ENCODE data around the gene PSKH1.
A peak's percentile ranks its signal among the peaks of the same experiment; 100 is the strongest.

The PSKH1 gene

GRCh38 chr16:67864594-67864993 is 28.5 kb upstream of the PSKH1 start:
- Histone ChIP-seq H3K27ac (ENCODE audit: extremely low read depth, low read depth, low read length) (no peak overlapping the region), H3K9me3 (ENCODE audit: control insufficient read depth, insufficient read depth, low read depth, low read length) (no peaks in the 10 kb centered on the region), H3K4me3 (ENCODE audit: low read depth, low read length) (no peak overlapping the region), H3K4me1 (ENCODE audit: control insufficient read depth, insufficient read depth, low read length) (peaks cover 3% of the 10 kb centered on the region; the same call in 1 of the 2 replicates), H3K36me3 (ENCODE audit: control insufficient read depth in 2 of 2, insufficient read depth in 1 of 2, low read length in 2 of 2) (peaks cover 28 to 95% of the 10 kb centered on the region in 2 experiments; a peak in 2 of 3 replicates)
- CTCF ChIA-PET: interaction anchor here (1.0 to 1.7 kb wide), 4 partner anchors 44 to 55 kb away, joined by 3 to 7 read pairs (median 4); no protein-coding TSS in a partner anchor
- POLR2A ChIA-PET: no interaction called here
- TF ChIP-seq ZNF2 (tag by site-specific recombination; IDR thresholded peaks at IDR 0.05) (no peak), TCF7L2 (IDR thresholded peaks at IDR 0.05; ENCODE audit: borderline replicate concordance, low read depth, low read length) (no peak), EGR2 (tag by site-specific recombination; IDR thresholded peaks at IDR 0.05; ENCODE audit: low read depth) (no peak), ZNF324 (tag by site-specific recombination; IDR thresholded peaks at IDR 0.05) (no peak), GLIS1 (tag by site-specific recombination; IDR thresholded peaks at IDR 0.05) (no peak), ZNF473 (tag by site-specific recombination; IDR thresholded peaks at IDR 0.05) (no peak), ZNF354C (tag by site-specific recombination; IDR thresholded peaks at IDR 0.05; ENCODE audit: borderline replicate concordance, low read depth) (no peak), ZNF274 (IDR thresholded peaks at IDR 0.05; ENCODE audit: low read length) (no peak), ZNF274 (tag by site-specific recombination; IDR thresholded peaks at IDR 0.05; ENCODE audit: borderline replicate concordance) (no peak), ZNF777 (tag by site-specific recombination; IDR thresholded peaks at IDR 0.05; ENCODE audit: borderline replicate concordance) (no peak), ZNF169 (tag by site-specific recombination; IDR thresholded peaks at IDR 0.05) (no peak), ZNF76 (tag by site-specific recombination; IDR thresholded peaks at IDR 0.05; ENCODE audit: borderline replicate concordance, low read depth) (no peak)
- TF ChIP-seq, protein P1, sequence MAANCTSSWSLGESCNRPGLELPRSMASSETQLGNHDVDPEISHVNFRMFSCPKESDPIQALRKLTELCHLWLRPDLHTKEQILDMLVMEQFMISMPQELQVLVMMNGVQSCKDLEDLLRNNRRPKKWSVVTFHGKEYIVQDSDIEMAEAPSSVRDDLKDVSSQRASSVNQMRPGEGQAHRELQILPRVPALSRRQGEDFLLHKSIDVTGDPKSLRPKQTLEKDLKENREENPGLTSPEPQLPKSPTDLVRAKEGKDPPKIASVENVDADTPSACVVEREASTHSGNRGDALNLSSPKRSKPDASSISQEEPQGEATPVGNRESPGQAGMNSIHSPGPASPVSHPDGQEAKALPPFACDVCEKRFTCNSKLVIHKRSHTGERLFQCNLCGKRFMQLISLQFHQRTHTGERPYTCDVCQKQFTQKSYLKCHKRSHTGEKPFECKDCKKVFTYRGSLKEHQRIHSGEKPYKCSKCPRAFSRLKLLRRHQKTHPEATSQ (tag by site-specific recombination; IDR thresholded peaks at IDR 0.05): no peak

DNA sequence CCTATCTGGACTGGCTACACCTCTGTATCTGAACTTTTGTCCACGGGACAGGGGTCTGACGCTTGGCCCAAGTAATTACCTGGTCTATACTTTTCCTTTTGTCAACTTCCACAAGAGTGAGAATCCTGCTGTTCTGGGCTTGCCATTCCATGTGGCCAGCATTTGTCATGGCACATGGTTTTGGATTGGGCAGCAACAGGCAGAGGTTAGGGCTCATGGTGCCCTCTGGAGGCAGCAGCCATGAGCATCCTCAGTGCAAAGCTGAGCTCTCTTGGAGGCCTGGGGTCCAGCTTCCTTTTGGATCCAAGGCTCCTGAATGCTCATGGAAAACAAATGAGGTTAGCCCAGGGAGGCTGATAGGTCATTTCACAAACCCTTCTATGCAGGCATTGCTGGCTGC is 27.7 kb upstream of the PSKH1 start:
- H3K4me1 ChIP-seq (ENCODE audit: control insufficient read depth, insufficient read depth, low read length): peaks cover 3% of the 10 kb centered on the region; the same call in 1 of the 2 replicates
- no peak overlapping the region for H3K27ac ChIP-seq (ENCODE audit: extremely low read depth, low read depth, low read length)
- peaks cover 28 to 98% of the 10 kb centered on the region in 2 experiments for H3K36me3 ChIP-seq (ENCODE audit: control insufficient read depth in 2 of 2, insufficient read depth in 1 of 2, low read length in 2 of 2)
- H3K9me3 ChIP-seq (ENCODE audit: control insufficient read depth, insufficient read depth, low read depth, low read length): no peaks in the 10 kb centered on the region
- POLR2A ChIA-PET: interaction anchor here (0.6 to 1.0 kb wide), 7 partner anchors 14 to 59 kb away, joined by 3 to 9 read pairs (median 3); partner anchors contain the start of genes RANBP10 and TSNAXIP1
- CTCF ChIA-PET: interaction anchor here (0.6 to 1.7 kb wide), 10 partner anchors 15 to 203 kb away, joined by 3 to 7 read pairs (median 4); partner anchors contain the start of gene NUTF2
- no peak for TF ChIP-seq ELK4 (IDR thresholded peaks at IDR 0.05; ENCODE audit: borderline replicate concordance, low read depth, low read length)
- TF ChIP-seq CTCF (tag by site-specific recombination; IDR thresholded peaks at IDR 0.05): peak; percentile 50
- no peak for TF ChIP-seq ZNF561 (tag by site-specific recombination; IDR thresholded peaks at IDR 0.05; ENCODE audit: borderline replicate concordance)
- TF ChIP-seq ZFP3 (tag by site-specific recombination; IDR thresholded peaks at IDR 0.05; ENCODE audit: low read depth): no peak
- TF ChIP-seq ZNF404 (tag by site-specific recombination; IDR thresholded peaks at IDR 0.05): no peak
- TF ChIP-seq ZNF623 (tag by site-specific recombination; IDR thresholded peaks at IDR 0.05): no peak
- 0 out of 2 replicates have a peak, but pooled peaks have one; percentile 10 for TF ChIP-seq FEZF1 (tag by site-specific recombination; IDR thresholded peaks at IDR 0.05)
- TF ChIP-seq ZSCAN30 (tag by site-specific recombination; IDR thresholded peaks at IDR 0.05): 0 out of 2 replicates have a peak, but pooled peaks have one; percentile 42
- TF ChIP-seq SCRT2 (tag by site-specific recombination; IDR thresholded peaks at IDR 0.05): peak; percentile 79
- no peak overlapping the region for H3K4me3 ChIP-seq (ENCODE audit: low read depth, low read length)
